Panc1 (cell line): ENCODE data around the gene TMCC1.
"Not testable (repeated sequence)": the region's sequence is repeated elsewhere in the genome, so short reads cannot be mapped to it uniquely, and the experiment has no call there.

Experiments used
- POLR2AphosphoS5 ChIP-seq: IDR thresholded peaks from 2 replicates; pipeline ENCODE4 v1.6.1; 2012; ENCODE audit warnings: mild to moderate bottlenecking, low read depth, low read length, moderate library complexity
- SIN3A ChIP-seq: IDR thresholded peaks from 2 replicates; pipeline ENCODE4 v1.6.1; 2012; ENCODE audit warnings: low read depth, mild to moderate bottlenecking, low read length, moderate library complexity, borderline replicate concordance; ENCODE audit not compliant: insufficient read depth
- TCF7L2 ChIP-seq: IDR thresholded peaks from 2 replicates; pipeline ENCODE4 v1.6.1; 2011; ENCODE audit warnings: mild to moderate bottlenecking, low read depth, low read length, inconsistent platforms
- TF ChIP-seq, protein P1 (sequence below): fragments of 450-650 bp; IDR thresholded peaks from 2 replicates; pipeline ENCODE4 v1.5.1; 2017; ENCODE audit warnings: mild to moderate bottlenecking
- TF ChIP-seq, protein P2 (sequence below), 2 experiments: IDR thresholded peaks; 2 replicates each; pipeline ENCODE4 v1.6.1; 2011 to 2012; ENCODE audit warnings: low read depth in 2 of 2, control low read depth in 1 of 2, low read length in 1 of 2, mild to moderate bottlenecking in 1 of 2, moderate library complexity in 1 of 2; ENCODE audit not compliant: insufficient read depth in 1 of 2

DNA sequence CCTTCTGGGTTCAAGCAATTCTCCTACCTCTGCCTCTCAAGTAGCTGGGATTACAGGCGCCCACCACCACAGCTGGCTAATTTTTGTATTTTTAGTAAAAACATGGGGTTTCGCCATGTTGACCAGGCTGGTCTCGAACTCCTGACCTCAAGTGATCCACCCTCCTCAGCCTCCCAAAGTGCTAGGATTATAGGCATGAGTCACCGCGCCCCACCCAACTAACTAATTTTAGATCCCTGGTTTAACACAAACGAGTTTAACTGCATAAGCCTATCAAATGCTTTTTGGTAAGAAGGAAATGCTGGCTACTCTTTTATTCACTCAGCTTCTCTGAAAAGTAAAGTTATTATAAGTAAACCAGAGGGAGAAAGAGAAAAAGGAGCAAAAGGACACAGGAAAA lies 61.6 kb downstream of the TMCC1 start:
- TF ChIP-seq, protein P1, sequence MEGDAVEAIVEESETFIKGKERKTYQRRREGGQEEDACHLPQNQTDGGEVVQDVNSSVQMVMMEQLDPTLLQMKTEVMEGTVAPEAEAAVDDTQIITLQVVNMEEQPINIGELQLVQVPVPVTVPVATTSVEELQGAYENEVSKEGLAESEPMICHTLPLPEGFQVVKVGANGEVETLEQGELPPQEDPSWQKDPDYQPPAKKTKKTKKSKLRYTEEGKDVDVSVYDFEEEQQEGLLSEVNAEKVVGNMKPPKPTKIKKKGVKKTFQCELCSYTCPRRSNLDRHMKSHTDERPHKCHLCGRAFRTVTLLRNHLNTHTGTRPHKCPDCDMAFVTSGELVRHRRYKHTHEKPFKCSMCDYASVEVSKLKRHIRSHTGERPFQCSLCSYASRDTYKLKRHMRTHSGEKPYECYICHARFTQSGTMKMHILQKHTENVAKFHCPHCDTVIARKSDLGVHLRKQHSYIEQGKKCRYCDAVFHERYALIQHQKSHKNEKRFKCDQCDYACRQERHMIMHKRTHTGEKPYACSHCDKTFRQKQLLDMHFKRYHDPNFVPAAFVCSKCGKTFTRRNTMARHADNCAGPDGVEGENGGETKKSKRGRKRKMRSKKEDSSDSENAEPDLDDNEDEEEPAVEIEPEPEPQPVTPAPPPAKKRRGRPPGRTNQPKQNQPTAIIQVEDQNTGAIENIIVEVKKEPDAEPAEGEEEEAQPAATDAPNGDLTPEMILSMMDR = not testable (repeated sequence)
- not testable (repeated sequence) for TF ChIP-seq POLR2AphosphoS5, TCF7L2, SIN3A
- TF ChIP-seq, protein P2, sequence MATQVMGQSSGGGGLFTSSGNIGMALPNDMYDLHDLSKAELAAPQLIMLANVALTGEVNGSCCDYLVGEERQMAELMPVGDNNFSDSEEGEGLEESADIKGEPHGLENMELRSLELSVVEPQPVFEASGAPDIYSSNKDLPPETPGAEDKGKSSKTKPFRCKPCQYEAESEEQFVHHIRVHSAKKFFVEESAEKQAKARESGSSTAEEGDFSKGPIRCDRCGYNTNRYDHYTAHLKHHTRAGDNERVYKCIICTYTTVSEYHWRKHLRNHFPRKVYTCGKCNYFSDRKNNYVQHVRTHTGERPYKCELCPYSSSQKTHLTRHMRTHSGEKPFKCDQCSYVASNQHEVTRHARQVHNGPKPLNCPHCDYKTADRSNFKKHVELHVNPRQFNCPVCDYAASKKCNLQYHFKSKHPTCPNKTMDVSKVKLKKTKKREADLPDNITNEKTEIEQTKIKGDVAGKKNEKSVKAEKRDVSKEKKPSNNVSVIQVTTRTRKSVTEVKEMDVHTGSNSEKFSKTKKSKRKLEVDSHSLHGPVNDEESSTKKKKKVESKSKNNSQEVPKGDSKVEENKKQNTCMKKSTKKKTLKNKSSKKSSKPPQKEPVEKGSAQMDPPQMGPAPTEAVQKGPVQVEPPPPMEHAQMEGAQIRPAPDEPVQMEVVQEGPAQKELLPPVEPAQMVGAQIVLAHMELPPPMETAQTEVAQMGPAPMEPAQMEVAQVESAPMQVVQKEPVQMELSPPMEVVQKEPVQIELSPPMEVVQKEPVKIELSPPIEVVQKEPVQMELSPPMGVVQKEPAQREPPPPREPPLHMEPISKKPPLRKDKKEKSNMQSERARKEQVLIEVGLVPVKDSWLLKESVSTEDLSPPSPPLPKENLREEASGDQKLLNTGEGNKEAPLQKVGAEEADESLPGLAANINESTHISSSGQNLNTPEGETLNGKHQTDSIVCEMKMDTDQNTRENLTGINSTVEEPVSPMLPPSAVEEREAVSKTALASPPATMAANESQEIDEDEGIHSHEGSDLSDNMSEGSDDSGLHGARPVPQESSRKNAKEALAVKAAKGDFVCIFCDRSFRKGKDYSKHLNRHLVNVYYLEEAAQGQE (IDR thresholded peaks at IDR 0.05; ENCODE audit: insufficient read depth in 1 of 2, low read depth in 2 of 2, low read length in 1 of 2) = not testable (repeated sequence)
